ENCODE results near the gene MARCHF3. TPM values are rescaled to one million over a fixed set of nuclear protein-coding genes. Genes with fewer than 3 reads are reported as not detected.
A peak's percentile ranks its signal among the peaks of the same experiment; 100 is the strongest.

MARCHF3 gene
- polyA plus RNA-seq, 3 donors from 2014 or later: 2.6 to 4.6 (median 3.4) TPM

GRCh38 chr5:126981222-126981621, 49.1 kb downstream of the MARCHF3 start:
- no peaks in the 10 kb centered on the region for H3K9me3 Mint-ChIP-seq
- peaks cover 0 to 4% (median 0%) of the 10 kb centered on the region in 3 donors for H3K27me3 Mint-ChIP-seq (ENCODE audit: low read depth in 3 of 3)
- DNase-seq: no peak
- no peaks in the 10 kb centered on the region for H3K36me3 Mint-ChIP-seq
- H3K4me3 Mint-ChIP-seq: no peak overlapping the region
- H3K4me1 Mint-ChIP-seq: peaks cover 5% of the 10 kb centered on the region in 2 donors
- H3K27ac Mint-ChIP-seq: no peak overlapping the region

DNA sequence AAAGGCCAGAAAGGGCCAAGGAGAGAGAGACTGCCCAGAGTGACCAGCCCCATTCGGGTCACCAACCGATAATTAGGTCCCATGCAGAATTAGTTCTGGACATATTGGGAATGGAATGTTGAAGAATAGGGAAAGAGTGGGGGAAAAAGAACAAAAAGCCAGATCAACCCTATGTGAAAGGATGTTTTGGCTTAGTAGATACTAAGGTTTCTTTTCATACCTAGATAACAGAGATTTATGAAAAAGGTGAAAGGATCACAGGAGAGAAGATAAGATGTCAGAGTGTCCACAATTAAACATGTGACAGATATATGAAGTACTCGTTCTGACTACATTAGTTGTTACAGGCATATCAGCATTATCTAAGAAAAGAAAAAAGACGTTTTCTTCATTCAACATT, 52.1 kb downstream of the MARCHF3 start:
- Mint-ChIP-seq H3K36me3 (no peaks in the 10 kb centered on the region), H3K9me3 (no peaks in the 10 kb centered on the region), H3K4me1 (peaks cover 15 to 16% of the 10 kb centered on the region in 2 donors), H3K4me3 (no peak overlapping the region), H3K27me3 (ENCODE audit: low read depth in 3 of 3) (peaks cover 0 to 8% (median 0%) of the 10 kb centered on the region in 3 donors), H3K27ac (peak overlapping the region in 1 of 6 donors; percentile 66)
- DNase-seq: no peak

DNA sequence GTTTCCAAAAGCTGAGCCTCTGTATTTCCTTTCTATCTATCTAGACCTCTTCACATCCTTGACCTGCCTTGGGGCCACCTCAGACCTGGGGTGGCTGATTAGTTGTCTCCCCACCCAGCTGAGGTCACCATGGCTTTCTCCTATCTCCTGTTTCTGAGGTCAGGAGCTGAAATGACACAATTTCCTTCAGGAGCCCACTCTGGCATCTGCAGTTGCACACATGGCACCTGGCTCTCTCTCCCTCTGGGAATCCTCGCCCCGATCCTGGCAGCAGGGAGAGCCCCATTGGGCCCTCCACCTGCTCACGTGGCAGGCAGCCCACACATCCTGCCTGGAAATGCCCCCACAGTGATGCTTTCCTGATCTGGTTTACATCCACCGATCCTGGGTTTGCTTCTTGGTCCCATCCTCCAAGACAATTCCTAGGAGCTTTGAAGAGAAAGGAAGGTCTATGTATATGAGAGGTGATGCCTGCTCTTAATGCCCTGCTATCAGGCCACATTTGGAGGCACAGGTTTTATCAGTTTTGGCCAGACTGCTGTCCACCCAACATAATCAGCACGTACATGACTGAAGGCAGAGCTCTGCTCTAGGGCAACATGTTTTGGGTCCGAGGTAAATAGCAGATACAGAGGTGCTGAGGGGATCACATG, 53.7 kb downstream of the MARCHF3 start:
- peaks cover 31 to 32% of the 10 kb centered on the region in 2 donors for H3K4me1 Mint-ChIP-seq
- no peak for DNase-seq
- peak overlapping the region in 5 of 6 donors; percentile 26 to 76 (median 47) for H3K27ac Mint-ChIP-seq
- H3K4me3 Mint-ChIP-seq: no peak overlapping the region
- H3K27me3 Mint-ChIP-seq (ENCODE audit: low read depth in 3 of 3): peaks cover 0 to 5% (median 4%) of the 10 kb centered on the region in 3 donors
- no peaks in the 10 kb centered on the region for H3K9me3 Mint-ChIP-seq
- no peaks in the 10 kb centered on the region for H3K36me3 Mint-ChIP-seq

DNA sequence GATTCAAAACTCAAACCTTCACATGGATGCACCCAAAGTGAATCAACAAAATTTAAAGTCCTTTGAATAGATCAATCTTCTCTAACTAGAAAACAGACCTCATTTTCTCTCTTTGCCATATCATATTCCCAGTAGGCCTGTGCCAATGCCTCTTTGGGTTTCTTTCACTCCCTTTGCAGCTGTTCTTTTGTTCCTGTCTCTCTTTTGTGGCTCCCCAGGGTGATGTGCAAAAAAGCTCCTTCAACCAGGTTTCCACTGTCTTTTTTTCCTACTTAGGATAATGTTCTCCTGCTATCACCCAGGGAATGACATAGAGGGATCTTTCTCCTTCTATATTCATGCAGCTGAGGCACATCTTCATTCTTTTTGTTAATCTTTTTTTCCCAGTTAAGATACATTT, 54.6 kb downstream of the MARCHF3 start:
- no peak for DNase-seq
- peaks cover 36 to 37% of the 10 kb centered on the region in 2 donors for H3K4me1 Mint-ChIP-seq
- H3K9me3 Mint-ChIP-seq: no peaks in the 10 kb centered on the region
- H3K27ac Mint-ChIP-seq: peak overlapping the region in 5 of 6 donors; percentile 18 to 90 (median 67)
- H3K4me3 Mint-ChIP-seq: no peak overlapping the region
- peaks cover 0 to 5% (median 4%) of the 10 kb centered on the region in 3 donors for H3K27me3 Mint-ChIP-seq (ENCODE audit: low read depth in 3 of 3)
- no peaks in the 10 kb centered on the region for H3K36me3 Mint-ChIP-seq

DNA sequence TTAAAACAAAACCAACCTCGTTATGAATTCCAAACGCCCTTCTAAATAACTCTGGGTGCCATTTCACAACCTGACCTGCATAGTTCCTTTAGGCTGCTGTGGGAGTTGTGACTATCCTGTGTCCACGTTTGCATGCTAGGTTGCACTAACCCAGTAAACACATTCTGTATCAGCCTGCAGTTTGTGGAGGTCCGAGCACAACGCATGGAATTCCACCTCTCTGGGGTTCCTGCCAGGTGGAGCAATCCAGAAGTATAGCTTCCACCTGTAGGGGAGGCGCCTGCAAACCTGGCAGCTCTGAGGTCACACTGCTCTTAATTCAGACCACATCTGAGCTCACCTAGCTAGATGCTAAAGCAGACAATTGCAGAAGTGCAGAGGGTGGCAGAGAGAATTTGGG, 57.2 kb downstream of the MARCHF3 start:
- Mint-ChIP-seq H3K9me3 (no peaks in the 10 kb centered on the region), H3K36me3 (peaks cover 0 to 3% (median 0%) of the 10 kb centered on the region in 3 donors), H3K4me3 (peak overlapping the region; percentile 75 to 84 (median 80)), H3K27ac (peak overlapping the region; percentile 92 to 97 (median 96)), H3K4me1 (peaks cover 40 to 49% of the 10 kb centered on the region in 2 donors), H3K27me3 (ENCODE audit: low read depth in 3 of 3) (peaks cover 0 to 5% (median 4%) of the 10 kb centered on the region in 3 donors)
- peak in 1 of 3 donors; percentile 7 for DNase-seq

DNA sequence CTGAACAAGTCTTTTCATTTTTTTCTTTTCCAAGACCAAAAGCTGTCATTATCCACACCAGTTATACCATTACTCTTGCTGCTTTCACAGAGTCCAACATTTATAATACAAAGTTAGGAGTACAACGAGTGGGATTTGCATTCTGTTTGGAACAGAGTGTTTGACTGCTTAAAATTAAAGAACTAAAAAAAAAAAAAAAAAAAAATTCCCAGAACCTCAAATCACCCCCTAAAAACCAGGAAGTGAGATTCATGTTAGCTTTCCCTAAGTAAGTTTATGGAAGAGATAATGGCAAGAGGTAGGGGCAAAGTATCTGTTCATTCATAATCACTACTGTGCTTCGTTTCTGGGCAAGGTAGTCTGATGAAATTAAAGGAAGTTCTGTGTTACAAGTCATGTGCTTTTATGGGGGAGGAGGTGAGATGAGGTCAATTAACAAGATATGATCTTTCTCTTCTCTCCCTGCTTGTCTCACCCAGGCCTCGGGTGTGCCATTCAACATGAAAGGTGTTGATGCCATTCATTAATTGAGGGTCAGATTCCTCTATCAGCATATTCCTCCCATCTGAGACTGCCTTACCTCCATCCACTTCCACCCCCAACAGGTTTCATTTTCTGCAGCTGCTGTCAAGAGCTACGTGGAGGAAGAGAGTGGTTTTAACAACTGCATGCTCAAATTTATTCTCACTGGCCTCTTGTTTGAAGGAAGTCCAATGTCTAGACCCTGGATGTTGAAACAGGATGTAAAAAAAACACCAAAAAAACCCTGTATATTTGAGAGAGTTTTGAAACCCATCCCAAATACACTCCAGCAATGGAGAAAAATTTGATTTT, 58.1 kb downstream of the MARCHF3 start:
- H3K9me3 Mint-ChIP-seq: no peaks in the 10 kb centered on the region
- H3K36me3 Mint-ChIP-seq: peaks cover 0 to 3% (median 0%) of the 10 kb centered on the region in 3 donors
- peaks cover 0 to 5% (median 4%) of the 10 kb centered on the region in 3 donors for H3K27me3 Mint-ChIP-seq (ENCODE audit: low read depth in 3 of 3)
- DNase-seq: peak; percentile 81 to 85 (median 84)
- peak overlapping the region; percentile 92 to 97 (median 96) for H3K27ac Mint-ChIP-seq
- peaks cover 40 to 49% of the 10 kb centered on the region in 2 donors for H3K4me1 Mint-ChIP-seq
- H3K4me3 Mint-ChIP-seq: peak overlapping the region; percentile 75 to 84 (median 80)

DNA sequence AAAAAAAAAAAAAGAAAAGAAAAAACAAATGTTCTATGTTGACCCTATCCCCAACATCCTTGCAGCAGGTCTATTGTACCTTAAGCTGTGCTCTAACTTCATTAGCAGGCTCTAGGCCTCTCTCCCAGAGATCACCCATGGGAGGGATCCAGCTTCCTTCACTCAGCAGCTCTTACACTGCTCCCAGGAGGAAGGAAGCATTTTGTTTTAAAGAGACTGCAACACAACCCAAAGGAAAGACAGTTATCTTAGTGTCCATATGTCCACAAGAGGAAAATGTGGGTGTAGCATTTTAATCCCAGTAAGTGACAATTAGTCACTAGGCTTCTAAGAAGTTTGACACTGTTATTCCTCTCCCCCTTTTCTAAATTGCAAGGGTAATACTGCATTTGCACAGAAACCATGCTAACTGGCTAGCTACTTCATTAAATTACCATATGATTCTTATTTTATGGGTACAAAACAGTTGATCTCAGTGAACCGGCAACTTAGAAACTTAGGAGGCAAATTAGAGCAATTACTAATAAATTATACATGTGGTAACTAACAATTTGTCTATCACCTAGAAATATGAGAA, 58.8 kb downstream of the MARCHF3 start:
- peak overlapping the region; percentile 92 to 97 (median 96) for H3K27ac Mint-ChIP-seq
- H3K9me3 Mint-ChIP-seq: no peaks in the 10 kb centered on the region
- DNase-seq: no peak
- peaks cover 38 to 47% of the 10 kb centered on the region in 2 donors for H3K4me1 Mint-ChIP-seq
- H3K36me3 Mint-ChIP-seq: peaks cover 0 to 3% (median 0%) of the 10 kb centered on the region in 3 donors
- H3K27me3 Mint-ChIP-seq (ENCODE audit: low read depth in 3 of 3): peaks cover 0 to 5% (median 4%) of the 10 kb centered on the region in 3 donors
- peak overlapping the region; percentile 29 to 57 (median 46) for H3K4me3 Mint-ChIP-seq

GRCh38 chr5:126970517-126971017, 59.8 kb downstream of the MARCHF3 start:
- Mint-ChIP-seq H3K27ac (peak overlapping the region; percentile 8 to 94 (median 86)), H3K27me3 (ENCODE audit: low read depth in 3 of 3) (peaks cover 0 to 5% (median 0%) of the 10 kb centered on the region in 3 donors), H3K4me1 (peaks cover 31 to 44% of the 10 kb centered on the region in 2 donors), H3K4me3 (peak overlapping the region in 3 of 5 donors; percentile 14 to 43 (median 18)), H3K36me3 (peaks cover 0 to 3% (median 0%) of the 10 kb centered on the region in 3 donors), H3K9me3 (no peaks in the 10 kb centered on the region)
- no peak for DNase-seq

DNA sequence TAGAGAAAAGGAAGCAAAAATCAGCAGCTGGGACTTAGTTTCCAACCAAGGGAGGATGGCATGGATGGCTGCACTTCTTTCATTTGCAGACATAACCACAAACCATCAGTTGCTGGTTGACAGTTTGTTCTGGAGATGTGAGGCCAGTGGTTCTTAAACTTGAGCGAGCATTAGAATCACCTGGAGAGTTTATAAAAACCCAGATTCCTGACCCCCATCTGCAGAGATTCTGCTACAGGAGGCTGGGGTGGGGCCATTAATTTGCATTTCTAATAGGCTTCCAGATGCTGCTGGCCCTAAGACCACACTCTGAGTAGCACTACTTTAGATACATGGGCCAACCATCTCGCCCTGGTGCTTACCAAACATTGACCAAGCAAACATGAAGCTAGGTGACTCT, 60.8 kb downstream of the MARCHF3 start:
- Mint-ChIP-seq H3K4me1 (peaks cover 30 to 43% of the 10 kb centered on the region in 2 donors), H3K27me3 (ENCODE audit: low read depth in 3 of 3) (peaks cover 0 to 5% (median 0%) of the 10 kb centered on the region in 3 donors), H3K27ac (peak overlapping the region in 4 of 6 donors; percentile 11 to 73 (median 48)), H3K36me3 (peaks cover 0 to 3% (median 0%) of the 10 kb centered on the region in 3 donors), H3K4me3 (no peak overlapping the region), H3K9me3 (no peaks in the 10 kb centered on the region)
- DNase-seq: no peak

- no peaks in the 10 kb centered on the region for H3K9me3 Mint-ChIP-seq
- H3K36me3 Mint-ChIP-seq: peaks cover 0 to 3% (median 0%) of the 10 kb centered on the region in 3 donors
- peaks cover 0 to 5% (median 0%) of the 10 kb centered on the region in 3 donors for H3K27me3 Mint-ChIP-seq (ENCODE audit: low read depth in 3 of 3)
- peaks cover 20 to 31% of the 10 kb centered on the region in 2 donors for H3K4me1 Mint-ChIP-seq
- no peak overlapping the region for H3K4me3 Mint-ChIP-seq
- peak overlapping the region in 1 of 6 donors; percentile 11 for H3K27ac Mint-ChIP-seq
- no peak for DNase-seq
Observed at GRCh38 chr5:126967808-126968466, 62.4 kb downstream of the MARCHF3 start.

- Mint-ChIP-seq H3K9me3 (no peaks in the 10 kb centered on the region), H3K27ac (peak overlapping the region in 1 of 6 donors; percentile 12), H3K36me3 (peaks cover 0 to 1% (median 0%) of the 10 kb centered on the region in 3 donors), H3K4me1 (peaks cover 3 to 9% of the 10 kb centered on the region in 2 donors), H3K4me3 (no peak overlapping the region), H3K27me3 (ENCODE audit: low read depth in 3 of 3) (no peaks in the 10 kb centered on the region)
- no peak for DNase-seq
Observed at GRCh38 chr5:126965487-126965886, 64.9 kb downstream of the MARCHF3 start.

- peaks cover 3 to 7% of the 10 kb centered on the region in 2 donors for H3K4me1 Mint-ChIP-seq
- H3K27me3 Mint-ChIP-seq (ENCODE audit: low read depth in 3 of 3): no peaks in the 10 kb centered on the region
- DNase-seq: no peak
- H3K27ac Mint-ChIP-seq: peak overlapping the region in 1 of 6 donors; percentile 12
- H3K36me3 Mint-ChIP-seq: no peaks in the 10 kb centered on the region
- H3K4me3 Mint-ChIP-seq: no peak overlapping the region
- H3K9me3 Mint-ChIP-seq: no peaks in the 10 kb centered on the region
Observed at GRCh38 chr5:126965061-126965475, 65.3 kb downstream of the MARCHF3 start.

DNA sequence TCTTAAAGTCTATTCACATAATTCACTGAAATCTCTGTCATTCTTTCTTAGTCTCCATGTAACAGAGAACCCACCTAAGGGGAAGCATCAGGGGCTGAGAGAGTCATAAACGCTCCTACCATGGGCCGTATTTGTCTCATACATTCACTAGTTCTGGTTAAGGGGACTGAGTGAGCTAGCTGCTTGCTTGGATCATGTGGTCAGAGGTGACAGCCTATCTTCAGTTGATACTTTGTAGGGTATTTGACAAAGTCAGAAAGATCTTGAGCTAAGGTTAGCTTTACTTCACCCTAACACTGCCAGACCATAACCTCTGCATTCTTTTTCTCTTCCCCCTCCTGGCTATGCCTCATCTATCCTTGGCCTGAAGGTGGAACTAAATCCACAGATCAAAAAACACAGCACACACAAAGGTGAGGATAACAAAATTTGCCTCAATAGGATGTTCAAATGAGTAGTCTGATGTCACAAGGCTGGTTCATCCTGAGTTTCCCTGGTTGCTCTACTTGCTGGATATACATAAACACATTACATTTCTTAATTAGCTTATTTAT, 66.5 kb downstream of the MARCHF3 start:
- Mint-ChIP-seq H3K27me3 (ENCODE audit: low read depth in 3 of 3) (peaks cover 0 to 2% (median 0%) of the 10 kb centered on the region in 3 donors), H3K9me3 (no peaks in the 10 kb centered on the region), H3K27ac (peak overlapping the region in 1 of 6 donors; percentile 10), H3K4me3 (no peak overlapping the region), H3K36me3 (no peaks in the 10 kb centered on the region), H3K4me1 (no peaks in the 10 kb centered on the region)
- DNase-seq: no peak
